HG03354 (cell line): ENCODE results near the gene TRIM47.

Experiments used
- ATAC-seq: cut with Tn5 transposase; IDR thresholded peaks from one replicate; pipeline ENCODE4 v1.9.1; 2021; ENCODE audit warnings: mild to moderate bottlenecking; ENCODE audit not compliant: unreplicated experiment, poor library complexity, severe bottlenecking

TRIM47 gene

GRCh38 chr17:75850928-75851692 lies 27.3 kb downstream of the TRIM47 start:
- ATAC-seq, result no peak

GRCh38 chr17:75849724-75850123 lies 28.7 kb downstream of the TRIM47 start:
- no peak for ATAC-seq

- ATAC-seq, result no peak
Observed at GRCh38 chr17:75849279-75849646, 29.1 kb downstream of the TRIM47 start.

- no peak for ATAC-seq
Observed at GRCh38 chr17:75848523-75849278, 29.7 kb downstream of the TRIM47 start.

- ATAC-seq, result no peak
Observed at GRCh38 chr17:75847614-75848522, 30.5 kb downstream of the TRIM47 start.

- no peak for ATAC-seq
Observed at GRCh38 chr17:75846692-75847613, 31.4 kb downstream of the TRIM47 start.

GRCh38 chr17:75845933-75846691 lies 32.3 kb downstream of the TRIM47 start:
- ATAC-seq, result no peak

- peak; percentile 81 for ATAC-seq
Observed at GRCh38 chr17:75845058-75845711, 33.2 kb downstream of the TRIM47 start.

GRCh38 chr17:75844530-75845057 lies 33.8 kb downstream of the TRIM47 start:
- peak; percentile 9 for ATAC-seq

- no peak for ATAC-seq
Observed at GRCh38 chr17:75843577-75844529, 34.5 kb downstream of the TRIM47 start, which contains the start of gene UNC13D. Gene UNC13D (minus strand): TSS chr17:75844404. CDS start chr17:75844337, 67 bp downstream.

GRCh38 chr17:75842963-75843576 lies 35.3 kb downstream of the TRIM47 start:
- ATAC-seq, result no peak

GRCh38 chr17:75842411-75842810 lies 36.0 kb downstream of the TRIM47 start:
- no peak for ATAC-seq

- ATAC-seq, result no peak
Observed at GRCh38 chr17:75840799-75841164, 37.6 kb downstream of the TRIM47 start.

GRCh38 chr17:75839942-75840798 lies 38.2 kb downstream of the TRIM47 start:
- no peak for ATAC-seq

GRCh38 chr17:75838410-75838809 lies 40.0 kb downstream of the TRIM47 start:
- no peak for ATAC-seq
